H1 (cell line): ENCODE data around the gene COL16A1. TPM values are rescaled to one million over a fixed set of nuclear protein-coding genes. Genes with fewer than 3 reads are reported as not detected.

ENCODE experiments used
- BCL11A ChIP-seq, 2 experiments: IDR thresholded peaks; one replicate each; pipeline ENCODE4 v1.6.1; 2011; ENCODE audit warnings: low read depth in 2 of 2, low read length in 2 of 2, mild to moderate bottlenecking in 2 of 2
- BRCA1 ChIP-seq: IDR thresholded peaks from 2 replicates; pipeline ENCODE4 v1.6.1; 2012; ENCODE audit warnings: low read depth, low read length, improper control_type of control experiment
- CBX5 ChIP-seq: fragments of 300-800, 300-1000 bp; sonication (generic); IDR thresholded peaks from 2 replicates; pipeline ENCODE4 v1.7.1; 2016; ENCODE audit warnings: antibody characterized with exemption, low read length, low read depth
- GTF2F1 ChIP-seq: IDR thresholded peaks from 2 replicates; pipeline ENCODE4 v1.6.1; 2012; ENCODE audit warnings: low read depth, low read length, improper control_type of control experiment, borderline replicate concordance
- KDM5A ChIP-seq: fragments of 200-600 bp; IDR thresholded peaks from 2 replicates; pipeline ENCODE4 v1.7.1; 2012; ENCODE audit warnings: mild to moderate bottlenecking, low read length, inconsistent platforms, mixed read lengths
- RBBP5 ChIP-seq: IDR thresholded peaks from 2 replicates; pipeline ENCODE4 v1.7.1; 2012; ENCODE audit warnings: low read depth, mild to moderate bottlenecking, inconsistent platforms, low read length, moderate library complexity, borderline replicate concordance
- RNF2 ChIP-seq: fragments of 200-900, 300-1000 bp; sonication (generic); IDR thresholded peaks from 2 replicates; pipeline ENCODE4 v1.7.1; 2016; ENCODE audit warnings: borderline replicate concordance, low read depth, mild to moderate bottlenecking, antibody characterized with exemption, low read length; ENCODE audit not compliant: poor library complexity, severe bottlenecking; ENCODE audit errors: missing control alignments
- polyA plus RNA-seq, 7 experiments: library from polyadenylated mRNA; depleted of rRNA in 3 of 7; stranded (reverse) in 5 of 7; unstranded in 2 of 7; fragments of >200 nt in 5 of 7; fragments of 200-250 nt in 2 of 7; gene quantifications; 1 replicate in 5 of 7; 2 replicates in 1 of 7; 4 replicates in 1 of 7; pipeline versions ENCODE4 v1.2.1 to v1.2.3, GENCODE V29; 2011 to 2013; ENCODE audit warnings: missing spikeins in 2 of 7, mixed read lengths in 2 of 7
- total RNA-seq: library from RNA; stranded (reverse); fragmentation: NEBNext Ultra II Directional; extraction: Animal tissue kit (Norgen Biotek cat#: 25700); gene quantifications from 2 replicates; pipeline ENCODE4 v1.2.1, GENCODE V29; 2021

COL16A1 gene
- total and polyA plus RNA-seq, 2 of the 8 experiments (the other 6 are each of a cell fraction or from before 2014, with no cell fraction given), result 2.0 to 10.5 TPM

- no peak for TF ChIP-seq RBBP5
- TF ChIP-seq BRCA1, result no peak
- no peak for TF ChIP-seq BCL11A (IDR thresholded peaks at IDR 0.05; ENCODE audit: low read depth in 2 of 2, low read length in 2 of 2)
- no peak for TF ChIP-seq KDM5A
- no peak for TF ChIP-seq CBX5
- TF ChIP-seq RNF2, result no peak
- TF ChIP-seq GTF2F1, result no peak
Observed at GRCh38 chr1:31618916-31619846, 84.6 kb downstream of the COL16A1 start (continued).
